Measurements from ENCODE around the gene FGF12. TPM values are rescaled to one million over a fixed set of nuclear protein-coding genes. Genes with fewer than 3 reads are reported as not detected.

The FGF12 gene
- total and polyA plus RNA-seq, 2 experiments from 2014 or later: 6.0 to 14.3 TPM

GRCh38 chr3:192130534-192131132, 596.7 kb downstream of the FGF12 start:
- ATAC-seq (peak; percentile 90), DNase-seq (ENCODE audit: low spot score) (peak; percentile 75)
- H4K20me1 ChIP-seq (replicated peaks; ENCODE audit: insufficient read depth): no peaks in the 10 kb centered on the region
- no peak overlapping the region for H3K27ac ChIP-seq (ENCODE audit: low read depth)
- H3K4me3 Mint-ChIP-seq: no peak overlapping the region
- no peaks in the 10 kb centered on the region for H3F3A ChIP-seq (replicated peaks; ENCODE audit: low read depth)
- H3K36me3 ChIP-seq (ENCODE audit: insufficient read depth): no peaks in the 10 kb centered on the region
- no peaks in the 10 kb centered on the region for H3K9me2 ChIP-seq (ENCODE audit: insufficient read depth)
- peaks cover 7% of the 10 kb centered on the region; the same call in 2 of the 3 replicates for H3K36me3 Mint-ChIP-seq (ENCODE audit: low read depth)
- H3K4me3 ChIP-seq: no peak overlapping the region
- H3K4me1 Mint-ChIP-seq: peaks cover 5% of the 10 kb centered on the region; the same call in 2 of the 3 replicates
- H3K4me2 ChIP-seq: no peak overlapping the region
- no peaks in the 10 kb centered on the region for H3K27me3 Mint-ChIP-seq (ENCODE audit: insufficient read depth, low read depth, poor library complexity)
- H3K4me1 ChIP-seq (ENCODE audit: insufficient read depth): no peaks in the 10 kb centered on the region
- H3K27ac Mint-ChIP-seq: no peak overlapping the region
- H3K9me3 Mint-ChIP-seq: peaks cover 5% of the 10 kb centered on the region; the same call in 1 of the 3 replicates
- H3K27me3 ChIP-seq (ENCODE audit: insufficient read depth): no peaks in the 10 kb centered on the region
- no peak overlapping the region for H2AFZ ChIP-seq
- H3K79me2 ChIP-seq (replicated peaks; ENCODE audit: insufficient read depth): no peaks in the 10 kb centered on the region
- TF ChIP-seq EZH2 (IDR thresholded peaks at IDR 0.05; ENCODE audit: low read depth, unreplicated experiment) (no peak), STAT1 (IDR thresholded peaks at IDR 0.05; ENCODE audit: unreplicated experiment) (no peak), ZNF331 (CRISPR knock-in tag; IDR thresholded peaks at IDR 0.05; ENCODE audit: low read depth) (no peak), CTCF (conservative IDR thresholded peaks at IDR 0.05; ENCODE audit: low read depth in 2 of 2) (peak; percentile 88 to 95)

GRCh38 chr3:192129586-192129985, 597.8 kb downstream of the FGF12 start:
- no peaks in the 10 kb centered on the region for H3K4me1 ChIP-seq (ENCODE audit: insufficient read depth)
- H3K9me2 ChIP-seq (ENCODE audit: insufficient read depth): no peaks in the 10 kb centered on the region
- H2AFZ ChIP-seq: no peak overlapping the region
- no peaks in the 10 kb centered on the region for H3K79me2 ChIP-seq (replicated peaks; ENCODE audit: insufficient read depth)
- H3K27me3 ChIP-seq (ENCODE audit: insufficient read depth): no peaks in the 10 kb centered on the region
- H3K4me2 ChIP-seq: no peak overlapping the region
- H3K27me3 Mint-ChIP-seq (ENCODE audit: insufficient read depth, low read depth, poor library complexity): no peaks in the 10 kb centered on the region
- H3K4me3 Mint-ChIP-seq: no peak overlapping the region
- H3K36me3 ChIP-seq (ENCODE audit: insufficient read depth): no peaks in the 10 kb centered on the region
- no peaks in the 10 kb centered on the region for H4K20me1 ChIP-seq (replicated peaks; ENCODE audit: insufficient read depth)
- no peak overlapping the region for H3K27ac Mint-ChIP-seq
- ATAC-seq (no peak), DNase-seq (ENCODE audit: low spot score) (no peak)
- H3K36me3 Mint-ChIP-seq (ENCODE audit: low read depth): peaks cover 7% of the 10 kb centered on the region; the same call in 2 of the 3 replicates
- no peaks in the 10 kb centered on the region for H3F3A ChIP-seq (replicated peaks; ENCODE audit: low read depth)
- no peak overlapping the region for H3K27ac ChIP-seq (ENCODE audit: low read depth)
- peaks cover 5% of the 10 kb centered on the region; the same call in 2 of the 3 replicates for H3K4me1 Mint-ChIP-seq
- H3K9me3 Mint-ChIP-seq: peaks cover 5% of the 10 kb centered on the region; the same call in 1 of the 3 replicates
- no peak overlapping the region for H3K4me3 ChIP-seq
- TF ChIP-seq NANOG (IDR thresholded peaks at IDR 0.05; ENCODE audit: borderline replicate concordance) (no peak), EZH2 (IDR thresholded peaks at IDR 0.05; ENCODE audit: low read depth, unreplicated experiment) (no peak), POLR2AphosphoS5 (IDR thresholded peaks at IDR 0.05; ENCODE audit: low read depth) (no peak), ZNF331 (CRISPR knock-in tag; IDR thresholded peaks at IDR 0.05; ENCODE audit: low read depth) (no peak), CREB1 (CRISPR knock-in tag; IDR thresholded peaks at IDR 0.05; ENCODE audit: low read depth) (no peak), ZNF462 (CRISPR knock-in tag; IDR thresholded peaks at IDR 0.05) (no peak), CTCF (conservative IDR thresholded peaks at IDR 0.05; ENCODE audit: low read depth in 2 of 2) (no peak)
